ENCODE measurements around the gene ABHD12B. TPM values are rescaled to one million over a fixed set of nuclear protein-coding genes. Genes with fewer than 3 reads are reported as not detected.

The ABHD12B gene
- polyA plus RNA-seq, 1 of the 3 experiments (the other 2 are of a cell fraction): not detected

DNA sequence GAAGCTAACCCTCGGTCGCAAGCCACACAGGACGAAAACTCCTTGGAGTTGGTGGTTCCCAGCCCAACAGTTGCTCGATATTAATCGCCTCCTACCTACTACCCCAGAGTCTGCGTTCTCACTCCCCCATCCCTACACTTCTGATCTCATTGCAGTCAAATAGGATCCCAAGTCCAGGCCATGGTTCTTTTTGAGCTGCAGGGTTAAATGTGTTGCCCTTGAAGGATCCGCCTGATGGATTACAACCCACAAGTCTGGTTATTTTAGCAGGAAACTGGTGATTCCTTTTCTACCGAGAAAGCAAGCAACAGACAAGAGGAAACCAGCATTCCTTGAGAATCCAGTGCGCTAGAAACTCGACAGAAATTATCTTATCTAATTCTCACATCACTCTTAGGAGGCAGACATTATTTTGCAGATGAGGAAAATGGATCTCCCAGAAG, 40.1 kb upstream of the ABHD12B start:
- Histone ChIP-seq H3K4me1 (ENCODE audit: control insufficient read depth in 1 of 2, insufficient read depth in 2 of 2, low read depth in 1 of 2, low read length in 1 of 2) (peaks cover 15% of the 10 kb centered on the region in 2 experiments; a peak in 2 of 4 replicates), H3K79me2 (ENCODE audit: insufficient read depth) (peaks cover 35% of the 10 kb centered on the region), H3K4me2 (peak overlapping the region; percentile 78), H3K36me3 (replicated peaks in 1 of 2; ENCODE audit: control insufficient read depth in 1 of 2, insufficient read depth in 2 of 2, low read length in 1 of 2) (peaks cover 0 to 4% of the 10 kb centered on the region in 2 experiments), H3F3A (replicated peaks; ENCODE audit: insufficient read depth) (no peaks in the 10 kb centered on the region), H3K9me3 (no peaks in the 10 kb centered on the region), H3K27me3 (ENCODE audit: insufficient read depth) (no peaks in the 10 kb centered on the region), H4K20me1 (ENCODE audit: insufficient read depth) (peaks cover 34% of the 10 kb centered on the region), H3K9ac (peak overlapping the region; percentile 79), H2AFZ (ENCODE audit: low read depth) (peak overlapping the region; percentile 74), H3K27ac (ENCODE audit: low read depth in 2 of 2, low read length in 1 of 2) (peak overlapping the region; percentile 54 to 62; a peak in 2 of 4 replicates), H3K9me2 (no peaks in the 10 kb centered on the region), H3K4me3 (ENCODE audit: low read depth in 2 of 2, low read length in 1 of 2) (peak overlapping the region; percentile 71)
- ChIA-PET CTCF (interaction anchor here (1.3 to 1.4 kb wide), 3 partner anchors 12 to 54 kb away, joined by 3 to 5 read pairs (median 5); no protein-coding TSS in a partner anchor), POLR2A (no interaction called here)
- TF ChIP-seq FOXM1 (IDR thresholded peaks at IDR 0.05; ENCODE audit: low read depth) (no peak), FOXJ3 (CRISPR knock-in tag; IDR thresholded peaks at IDR 0.05) (no peak), TEAD4 (IDR thresholded peaks at IDR 0.05; ENCODE audit: borderline replicate concordance, insufficient read depth) (no peak), RXRA (IDR thresholded peaks at IDR 0.05; ENCODE audit: borderline replicate concordance, low read depth) (no peak), TCF12 (IDR thresholded peaks at IDR 0.05) (no peak), EP300 (IDR thresholded peaks at IDR 0.05; ENCODE audit: borderline replicate concordance in 1 of 2, low read depth in 1 of 2, low read length in 1 of 2) (no peak), YY1 (IDR thresholded peaks at IDR 0.05; ENCODE audit: low read depth) (no peak)
- TF ChIP-seq, protein P1, sequence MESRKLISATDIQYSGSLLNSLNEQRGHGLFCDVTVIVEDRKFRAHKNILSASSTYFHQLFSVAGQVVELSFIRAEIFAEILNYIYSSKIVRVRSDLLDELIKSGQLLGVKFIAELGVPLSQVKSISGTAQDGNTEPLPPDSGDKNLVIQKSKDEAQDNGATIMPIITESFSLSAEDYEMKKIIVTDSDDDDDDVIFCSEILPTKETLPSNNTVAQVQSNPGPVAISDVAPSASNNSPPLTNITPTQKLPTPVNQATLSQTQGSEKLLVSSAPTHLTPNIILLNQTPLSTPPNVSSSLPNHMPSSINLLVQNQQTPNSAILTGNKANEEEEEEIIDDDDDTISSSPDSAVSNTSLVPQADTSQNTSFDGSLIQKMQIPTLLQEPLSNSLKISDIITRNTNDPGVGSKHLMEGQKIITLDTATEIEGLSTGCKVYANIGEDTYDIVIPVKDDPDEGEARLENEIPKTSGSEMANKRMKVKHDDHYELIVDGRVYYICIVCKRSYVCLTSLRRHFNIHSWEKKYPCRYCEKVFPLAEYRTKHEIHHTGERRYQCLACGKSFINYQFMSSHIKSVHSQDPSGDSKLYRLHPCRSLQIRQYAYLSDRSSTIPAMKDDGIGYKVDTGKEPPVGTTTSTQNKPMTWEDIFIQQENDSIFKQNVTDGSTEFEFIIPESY (IDR thresholded peaks at IDR 0.05; ENCODE audit: borderline replicate concordance, low read depth): no peak
- 31% methylated on average over 10 of the region's 10 CpGs for WGBS (ENCODE audit: low lambda C conversion rate)
- no peak for DNase-seq

DNA sequence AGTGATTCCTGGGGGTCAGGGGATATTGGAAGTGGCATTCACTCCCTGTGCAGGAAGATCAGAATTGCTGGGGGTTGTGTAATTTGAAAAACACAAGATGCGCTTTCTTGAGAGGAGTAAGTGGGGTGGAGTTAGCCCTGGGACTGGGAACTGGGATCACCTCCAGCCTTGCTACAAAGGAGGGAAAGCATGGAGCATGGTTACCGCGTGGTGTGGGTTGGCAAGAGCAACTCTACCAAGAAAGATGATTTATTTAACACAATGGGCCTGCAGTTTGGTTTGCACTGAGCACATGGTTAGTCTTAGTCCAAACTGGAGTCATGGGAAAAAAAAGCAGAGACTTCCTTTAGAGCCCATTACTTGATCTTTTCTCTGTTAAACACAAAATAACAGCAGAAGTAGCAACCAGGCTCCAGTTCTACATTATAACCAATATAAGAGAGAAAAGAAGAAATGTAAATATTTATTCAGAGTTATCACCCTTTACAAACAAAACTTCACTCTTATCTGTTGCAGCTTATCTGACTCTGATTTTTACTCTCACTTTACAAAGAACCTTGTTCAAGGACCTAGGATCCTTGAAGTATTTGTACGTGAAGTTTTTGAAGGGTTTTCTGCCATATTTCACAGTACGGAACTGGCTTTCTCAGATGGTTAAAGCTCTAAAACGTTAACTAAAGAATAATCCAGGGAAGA, 38.8 kb upstream of the ABHD12B start:
- ChIA-PET POLR2A (no interaction called here), CTCF (no interaction called here)
- H3K27ac ChIP-seq (ENCODE audit: low read depth in 2 of 2, low read length in 1 of 2): no peak overlapping the region
- H4K20me1 ChIP-seq (ENCODE audit: insufficient read depth): peaks cover 22% of the 10 kb centered on the region
- no peak overlapping the region for H3K4me3 ChIP-seq (ENCODE audit: low read depth in 2 of 2, low read length in 1 of 2)
- H3K36me3 ChIP-seq (replicated peaks in 1 of 2; ENCODE audit: control insufficient read depth in 1 of 2, insufficient read depth in 2 of 2, low read length in 1 of 2): peaks cover 0 to 4% of the 10 kb centered on the region in 2 experiments
- 92% methylated on average over 6 of the region's 6 CpGs for WGBS (ENCODE audit: low lambda C conversion rate)
- H3K4me1 ChIP-seq (ENCODE audit: control insufficient read depth in 1 of 2, insufficient read depth in 2 of 2, low read depth in 1 of 2, low read length in 1 of 2): peaks cover 12 to 14% of the 10 kb centered on the region in 2 experiments; a peak in 2 of 4 replicates
- H3K9ac ChIP-seq: no peak overlapping the region
- no peaks in the 10 kb centered on the region for H3K9me2 ChIP-seq
- H3K4me2 ChIP-seq: no peak overlapping the region
- DNase-seq: no peak
- H3K9me3 ChIP-seq: no peaks in the 10 kb centered on the region
- H3K27me3 ChIP-seq (ENCODE audit: insufficient read depth): no peaks in the 10 kb centered on the region
- TF ChIP-seq MEF2A (IDR thresholded peaks at IDR 0.05; ENCODE audit: borderline replicate concordance, low read depth): no peak
- no peak for TF ChIP-seq EP300 (IDR thresholded peaks at IDR 0.05; ENCODE audit: borderline replicate concordance in 1 of 2, low read depth in 1 of 2, low read length in 1 of 2)
- no peak for TF ChIP-seq SIN3A (IDR thresholded peaks at IDR 0.05; ENCODE audit: borderline replicate concordance, low read depth, low read length)
- TF ChIP-seq GABPA (IDR thresholded peaks at IDR 0.05; ENCODE audit: low read depth): no peak
- TF ChIP-seq NFIC (IDR thresholded peaks at IDR 0.05; ENCODE audit: borderline replicate concordance): no peak
- TF ChIP-seq, protein P2, sequence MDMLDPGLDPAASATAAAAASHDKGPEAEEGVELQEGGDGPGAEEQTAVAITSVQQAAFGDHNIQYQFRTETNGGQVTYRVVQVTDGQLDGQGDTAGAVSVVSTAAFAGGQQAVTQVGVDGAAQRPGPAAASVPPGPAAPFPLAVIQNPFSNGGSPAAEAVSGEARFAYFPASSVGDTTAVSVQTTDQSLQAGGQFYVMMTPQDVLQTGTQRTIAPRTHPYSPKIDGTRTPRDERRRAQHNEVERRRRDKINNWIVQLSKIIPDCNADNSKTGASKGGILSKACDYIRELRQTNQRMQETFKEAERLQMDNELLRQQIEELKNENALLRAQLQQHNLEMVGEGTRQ (IDR thresholded peaks at IDR 0.05; ENCODE audit: borderline replicate concordance, low read depth, low read length): no peak
- TF ChIP-seq, protein P1 (IDR thresholded peaks at IDR 0.05; ENCODE audit: borderline replicate concordance, low read depth): no peak
- TF ChIP-seq, protein P3, sequence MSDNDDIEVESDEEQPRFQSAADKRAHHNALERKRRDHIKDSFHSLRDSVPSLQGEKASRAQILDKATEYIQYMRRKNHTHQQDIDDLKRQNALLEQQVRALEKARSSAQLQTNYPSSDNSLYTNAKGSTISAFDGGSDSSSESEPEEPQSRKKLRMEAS (IDR thresholded peaks at IDR 0.05; ENCODE audit: low read depth): no peak
- TF ChIP-seq, protein P4, sequence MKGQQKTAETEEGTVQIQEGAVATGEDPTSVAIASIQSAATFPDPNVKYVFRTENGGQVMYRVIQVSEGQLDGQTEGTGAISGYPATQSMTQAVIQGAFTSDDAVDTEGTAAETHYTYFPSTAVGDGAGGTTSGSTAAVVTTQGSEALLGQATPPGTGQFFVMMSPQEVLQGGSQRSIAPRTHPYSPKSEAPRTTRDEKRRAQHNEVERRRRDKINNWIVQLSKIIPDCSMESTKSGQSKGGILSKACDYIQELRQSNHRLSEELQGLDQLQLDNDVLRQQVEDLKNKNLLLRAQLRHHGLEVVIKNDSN (IDR thresholded peaks at IDR 0.05; ENCODE audit: borderline replicate concordance, low read depth): no peak
- H2AFZ ChIP-seq (ENCODE audit: low read depth): no peak overlapping the region
- no peaks in the 10 kb centered on the region for H3F3A ChIP-seq (replicated peaks; ENCODE audit: insufficient read depth)
- H3K79me2 ChIP-seq (ENCODE audit: insufficient read depth): peaks cover 22% of the 10 kb centered on the region
